NCI-H128 (cell line): Measurements from ENCODE around the gene SNTN.
"Not testable (repeated sequence)": the region's sequence is repeated elsewhere in the genome, so short reads cannot be mapped to it uniquely, and the experiment has no call there.

Source experiments
- DNase-seq: peaks from one replicate; lab custom pipeline; 2025; ENCODE audit not compliant: unreplicated experiment; lab: John Stamatoyannopoulos, UW

The SNTN gene

DNA sequence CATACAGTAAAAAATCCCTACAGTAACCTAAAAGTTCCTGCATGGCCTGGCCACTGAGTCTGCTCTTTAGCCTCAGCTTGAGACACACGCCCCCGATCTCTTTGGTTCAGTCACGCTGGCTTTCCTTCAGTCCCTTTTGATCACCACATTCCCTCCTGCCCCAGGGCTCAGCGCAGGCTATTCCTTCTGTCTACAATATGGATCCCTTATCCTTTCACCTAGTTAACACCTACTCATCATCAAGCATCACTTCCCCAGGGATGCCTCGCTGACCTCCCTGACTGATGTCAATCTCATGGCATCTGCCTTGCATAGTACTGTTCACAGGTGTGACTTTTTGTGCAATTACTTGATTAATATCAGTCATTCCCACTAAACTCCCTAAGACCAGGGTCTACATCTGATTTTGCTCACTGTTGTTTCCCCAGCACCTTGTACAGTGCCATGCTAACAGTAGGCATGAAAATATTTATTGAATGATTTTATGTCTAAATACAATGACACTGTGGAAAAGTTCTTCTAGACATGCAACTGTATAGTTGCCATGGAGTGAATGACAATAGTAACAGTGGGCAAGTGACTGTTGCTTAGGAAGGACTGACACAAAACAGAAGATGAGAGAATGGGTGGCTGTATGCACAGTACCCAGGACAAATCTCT, at the start of gene SNTN:
Gene SNTN, plus strand, starts transcription at position 610 of the 660 bp plus-strand sequence. Its CDS starts 13 bp downstream, at position 623.
- DNase-seq = no peak

DNA sequence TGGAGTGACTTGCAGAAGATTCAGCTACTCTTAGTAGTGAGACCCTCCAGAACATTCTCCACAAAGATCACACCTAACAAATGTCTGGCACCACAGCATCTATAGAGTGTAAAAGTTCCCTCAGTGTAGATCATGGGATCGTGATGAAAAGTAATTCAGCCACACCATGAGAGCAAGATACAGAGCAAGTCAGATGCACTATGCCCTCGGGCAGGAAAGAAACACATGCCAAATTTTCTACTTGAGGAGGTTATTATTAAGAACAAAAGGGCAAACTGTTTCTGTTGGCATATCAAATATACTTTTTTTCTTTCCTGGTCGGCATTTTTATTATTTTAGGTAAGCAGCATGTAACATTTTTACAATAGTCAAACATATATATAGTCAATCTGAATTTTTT, 44.8 kb upstream of the SNTN start:
- no peak for DNase-seq

DNA sequence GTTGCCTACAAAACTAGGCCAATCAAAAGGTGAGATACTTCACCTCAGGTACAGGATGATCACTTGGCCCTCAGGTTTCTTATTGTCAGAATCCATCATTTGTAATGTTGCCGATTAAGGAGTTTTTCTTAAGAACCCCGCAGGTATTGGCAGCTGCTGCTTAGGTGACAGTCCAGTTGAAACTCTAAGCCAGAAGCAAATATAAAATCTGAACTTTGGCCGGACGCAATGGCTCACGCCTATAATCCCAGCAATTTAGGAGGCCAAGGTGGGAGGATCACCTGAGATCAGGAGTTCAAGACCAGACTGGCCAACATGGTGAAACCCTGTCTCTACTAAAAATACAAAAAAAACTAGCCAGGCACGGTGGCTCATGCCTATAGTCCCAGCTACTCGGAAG, 43.1 kb upstream of the SNTN start:
- no peak for DNase-seq

DNA sequence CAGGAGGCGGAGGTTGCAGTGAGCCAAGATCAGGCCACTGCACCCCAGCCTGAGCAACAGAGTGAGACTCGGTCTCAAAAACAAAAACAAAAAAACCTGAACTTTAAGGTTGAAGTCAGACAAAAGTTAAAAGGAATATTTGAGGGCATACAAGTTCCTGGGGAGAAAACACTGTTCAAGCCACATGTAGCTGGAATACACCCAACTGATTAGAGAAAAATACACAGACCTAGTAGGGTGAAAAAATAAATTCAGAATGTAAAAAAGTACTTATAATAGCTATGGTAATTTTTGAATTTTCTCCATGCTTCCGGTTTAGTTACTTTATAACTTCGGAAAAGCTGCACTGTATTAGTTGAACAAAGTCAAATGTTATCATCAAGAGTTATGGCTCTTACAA, 42.6 kb upstream of the SNTN start:
- no peak for DNase-seq

DNA sequence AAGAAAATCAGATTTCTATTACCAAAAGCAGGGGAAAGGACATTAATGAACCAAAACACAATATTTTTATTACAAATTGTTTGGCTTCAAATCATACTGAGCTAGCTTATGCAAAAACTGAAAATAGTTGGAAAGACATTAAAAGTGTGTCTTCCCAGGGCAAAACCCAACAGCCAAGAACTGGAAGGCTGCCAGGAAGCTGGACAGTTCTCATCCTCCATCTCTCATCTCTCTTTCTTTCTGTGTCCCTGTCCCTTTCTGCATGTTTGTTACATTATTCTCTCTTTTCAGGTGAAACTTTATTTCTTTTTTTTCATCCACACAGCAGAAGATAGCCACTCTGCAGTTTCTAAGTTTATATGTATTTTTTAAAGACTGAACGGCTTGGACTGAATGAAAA, 41.1 kb upstream of the SNTN start:
- no peak for DNase-seq

DNA sequence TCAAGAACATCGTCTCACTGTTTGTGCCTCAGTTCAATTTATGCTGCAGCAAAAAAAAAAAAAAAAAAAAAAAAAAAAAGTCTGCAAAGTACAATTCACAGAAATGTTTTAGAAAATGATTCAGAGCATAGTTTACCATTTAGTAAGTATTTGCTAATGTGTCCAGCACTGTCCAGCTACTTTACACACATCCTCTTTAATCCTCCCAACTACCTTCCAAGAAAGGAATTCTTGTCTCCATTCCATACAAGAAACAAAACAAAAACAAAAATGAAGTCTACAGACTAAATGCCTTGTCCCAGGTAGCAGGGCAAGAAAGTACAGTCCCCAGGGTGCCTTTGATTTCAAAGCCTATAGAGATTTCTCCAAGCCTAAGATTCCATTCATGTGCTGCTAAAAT, 38.9 kb upstream of the SNTN start:
- DNase-seq = no peak

DNA sequence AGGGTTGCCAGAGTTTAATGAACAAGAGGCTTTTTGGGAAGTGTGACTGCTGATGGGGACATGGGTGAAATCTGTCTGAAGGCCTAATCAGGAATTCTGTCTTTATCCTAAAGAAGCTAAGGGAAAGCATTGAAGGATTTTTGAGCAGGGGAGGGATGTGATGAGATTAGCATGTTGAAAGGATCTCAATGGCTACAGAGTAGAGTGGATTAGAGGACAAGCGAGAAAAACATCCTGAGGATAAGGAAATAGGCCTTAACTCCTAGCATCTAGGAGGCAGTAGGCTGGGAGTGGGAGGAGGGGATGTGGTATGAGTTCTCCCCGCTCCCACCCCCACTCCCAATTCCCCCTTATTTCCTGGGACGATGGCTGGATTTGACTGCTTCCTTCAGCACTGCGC, 35.1 kb upstream of the SNTN start:
- no peak for DNase-seq

DNA sequence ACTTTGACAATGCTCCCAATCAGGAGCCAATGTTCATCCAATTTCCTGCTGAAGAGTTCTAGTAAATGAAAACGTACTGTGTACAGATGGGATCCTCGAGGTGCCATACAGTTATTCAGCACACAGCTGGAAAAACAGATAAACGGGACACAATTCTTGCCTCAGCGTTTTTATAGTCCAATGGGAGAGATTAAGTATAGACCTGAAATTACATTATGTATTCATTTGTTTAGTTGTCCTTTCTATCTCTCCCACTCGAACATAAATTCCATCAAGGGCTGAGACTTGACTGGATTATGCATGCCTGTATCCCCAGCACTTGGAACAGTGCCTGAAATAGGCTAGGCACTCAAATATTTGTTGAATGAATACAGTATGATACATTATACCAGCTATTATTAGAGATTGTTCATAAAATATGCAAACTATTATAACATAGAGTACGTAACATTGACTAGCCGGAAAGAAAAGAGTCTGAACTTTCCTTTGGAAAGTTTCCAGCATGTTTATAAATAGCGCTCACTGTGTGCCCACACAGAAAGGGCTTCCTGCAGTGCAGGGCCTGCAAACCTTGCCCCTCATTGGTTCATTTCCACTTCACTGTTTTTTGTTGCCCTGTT, 27.4 kb upstream of the SNTN start:
- DNase-seq = peak; percentile 5

DNA sequence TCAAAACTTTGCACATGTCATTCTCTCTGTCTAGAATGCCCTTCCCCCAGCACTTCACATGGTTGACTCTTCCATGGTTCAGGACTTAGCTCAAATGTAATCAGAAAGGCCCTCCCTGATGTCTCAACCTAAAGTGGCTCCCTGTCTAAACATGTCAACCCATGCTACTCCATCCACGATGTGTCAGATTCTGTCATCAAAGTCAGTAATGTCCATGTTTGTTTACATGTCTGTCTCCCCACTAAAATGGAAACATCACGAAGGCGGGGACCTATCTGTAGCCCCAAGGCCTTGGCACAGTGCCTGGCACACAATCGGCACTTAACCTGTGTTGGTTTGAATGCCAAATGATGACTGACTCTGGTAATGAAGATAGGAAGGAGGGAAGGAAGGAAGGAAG, 20.8 kb upstream of the SNTN start:
- no peak for DNase-seq

DNA sequence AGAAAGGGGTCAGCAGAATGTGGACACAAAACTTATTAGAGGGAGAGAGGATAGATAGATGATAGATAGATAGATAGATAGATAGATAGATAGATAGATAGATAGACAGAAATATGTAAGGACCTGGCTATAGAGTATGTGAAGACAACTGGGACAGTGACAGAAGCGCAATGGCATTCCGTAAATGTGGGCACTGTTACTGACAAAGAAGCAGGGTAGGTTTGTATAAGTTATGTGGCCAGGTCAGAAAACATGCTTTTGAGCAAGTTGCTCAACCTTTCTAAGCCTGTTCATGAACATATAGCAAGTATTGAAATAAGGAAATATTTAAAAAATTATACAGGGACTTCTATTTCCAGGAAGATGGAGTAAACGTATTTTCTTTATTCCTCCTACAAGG, 17.3 kb upstream of the SNTN start:
- no peak for DNase-seq

DNA sequence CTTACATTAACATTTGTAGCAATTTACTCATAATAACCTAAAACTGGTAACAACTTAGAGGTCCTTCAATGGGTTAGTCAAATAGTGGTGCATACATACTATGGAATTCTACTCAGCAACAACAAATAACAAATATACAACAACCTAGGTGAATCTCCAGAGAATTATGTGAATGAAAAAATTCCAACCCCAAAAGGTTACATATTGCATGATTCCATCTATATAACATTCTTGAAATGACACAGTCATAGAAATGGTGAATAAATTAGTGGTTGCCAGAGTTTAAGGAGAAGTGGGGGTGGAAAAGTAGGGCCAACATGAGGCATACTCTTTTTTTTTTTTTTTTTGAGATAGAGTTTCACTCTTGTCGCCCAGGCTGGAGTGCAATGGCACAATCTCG, 12.7 kb upstream of the SNTN start:
- no peak for DNase-seq

DNA sequence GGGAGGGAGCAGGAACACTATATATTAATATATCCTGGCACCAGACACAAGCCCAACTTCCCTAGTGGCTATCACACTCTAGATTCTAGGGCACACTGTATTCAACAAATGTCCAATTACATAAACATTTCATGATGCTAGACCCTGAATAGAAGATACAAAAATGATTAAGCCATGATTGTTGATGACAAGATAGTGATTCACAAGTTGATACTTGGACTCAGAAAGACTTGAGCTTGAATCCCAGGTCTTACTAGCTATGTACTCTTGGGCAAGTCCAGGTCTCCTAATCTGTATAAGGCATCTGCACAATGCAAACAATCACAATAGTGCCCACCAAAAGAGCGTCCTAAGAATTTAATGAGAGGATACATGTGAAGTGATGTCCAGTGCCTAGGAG, 10.0 kb upstream of the SNTN start:
- no peak for DNase-seq

DNA sequence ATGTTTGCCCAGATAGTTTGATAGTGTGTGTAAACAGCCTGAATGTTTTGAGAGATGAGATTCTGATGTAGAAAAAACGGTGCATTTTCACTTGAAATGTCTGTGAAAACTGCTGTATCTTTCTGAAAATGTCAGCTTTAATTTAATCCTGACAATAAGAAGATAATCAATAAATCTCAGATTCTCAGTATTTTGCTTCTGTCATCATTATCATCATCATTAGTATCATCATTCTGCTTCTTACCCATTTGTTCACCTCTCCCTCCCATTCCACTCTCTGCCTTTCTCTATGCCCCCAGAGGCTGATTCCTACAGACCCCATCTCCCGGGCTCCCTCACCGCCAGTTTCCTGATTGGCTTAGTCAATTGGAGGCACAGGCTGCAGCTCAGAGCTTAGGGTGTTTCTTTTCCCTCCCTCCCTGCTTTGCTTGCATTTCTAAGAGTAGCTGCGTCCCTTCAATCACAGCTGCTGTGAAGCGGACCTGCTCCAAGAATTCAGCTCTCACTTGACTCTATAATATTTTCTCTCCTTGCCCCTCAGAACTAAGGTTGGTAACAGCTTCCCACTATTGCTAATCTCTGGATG, 8.2 kb upstream of the SNTN start:
- no peak for DNase-seq

DNA sequence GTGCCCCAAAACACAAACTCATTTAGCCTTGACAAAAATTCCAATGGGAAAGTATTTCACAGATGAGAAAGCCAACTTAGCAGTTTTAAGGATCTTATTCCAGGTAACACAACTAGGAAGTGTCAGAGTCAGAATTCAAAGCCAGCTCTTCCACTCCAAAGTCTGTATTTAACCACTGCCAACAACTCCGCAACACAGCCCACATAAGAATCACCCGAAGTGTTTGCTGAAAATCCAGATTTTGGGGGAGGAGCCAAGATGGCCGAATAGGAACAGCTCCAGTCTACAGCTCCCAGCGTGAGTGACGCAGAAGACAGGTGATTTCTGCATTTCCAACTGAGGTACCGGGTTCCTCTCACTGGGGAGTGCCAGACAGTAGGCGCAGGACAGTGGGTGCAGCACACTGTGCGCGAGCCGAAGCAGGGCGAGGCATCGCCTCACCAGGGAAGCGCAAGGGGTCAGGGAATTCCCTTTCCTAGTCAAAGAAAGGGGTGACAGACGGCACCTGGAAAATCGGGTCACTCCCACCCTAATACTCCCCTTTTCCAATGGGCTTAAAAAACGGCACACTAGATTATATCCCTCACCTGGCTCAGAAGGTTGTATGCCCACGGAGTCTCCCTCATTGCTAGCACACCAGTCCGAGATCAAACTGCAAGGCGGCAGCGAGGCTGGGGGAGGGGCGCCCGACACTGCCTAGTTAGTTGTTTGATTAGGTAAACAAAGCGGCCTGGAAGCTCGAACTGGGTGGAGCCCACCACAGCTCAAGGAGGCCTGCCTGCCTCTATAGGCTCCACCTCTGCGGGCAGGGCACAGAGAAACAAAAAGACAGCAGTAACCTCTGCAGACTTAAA, 7.3 kb upstream of the SNTN start:
- DNase-seq = not testable (repeated sequence)

DNA sequence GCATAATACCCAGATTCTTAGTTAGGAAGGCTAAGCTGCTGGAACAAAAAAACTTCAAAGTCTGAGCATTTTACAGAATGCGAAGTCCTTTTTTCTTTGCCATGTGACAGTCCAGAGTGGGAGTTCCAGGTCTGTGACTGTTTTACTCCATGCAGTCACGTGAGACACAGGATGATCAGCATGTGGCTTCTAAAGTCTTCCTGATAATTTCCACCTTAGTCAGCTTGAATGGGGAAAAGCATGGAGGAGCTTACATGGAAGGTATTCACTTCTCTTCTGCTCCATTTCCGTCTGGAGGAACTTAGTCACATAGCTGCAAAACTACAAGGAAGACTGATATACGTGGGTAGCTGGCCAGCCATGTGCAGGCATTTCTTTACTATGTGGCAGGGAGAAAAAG, 1.7 kb downstream of the SNTN start:
- no peak for DNase-seq

DNA sequence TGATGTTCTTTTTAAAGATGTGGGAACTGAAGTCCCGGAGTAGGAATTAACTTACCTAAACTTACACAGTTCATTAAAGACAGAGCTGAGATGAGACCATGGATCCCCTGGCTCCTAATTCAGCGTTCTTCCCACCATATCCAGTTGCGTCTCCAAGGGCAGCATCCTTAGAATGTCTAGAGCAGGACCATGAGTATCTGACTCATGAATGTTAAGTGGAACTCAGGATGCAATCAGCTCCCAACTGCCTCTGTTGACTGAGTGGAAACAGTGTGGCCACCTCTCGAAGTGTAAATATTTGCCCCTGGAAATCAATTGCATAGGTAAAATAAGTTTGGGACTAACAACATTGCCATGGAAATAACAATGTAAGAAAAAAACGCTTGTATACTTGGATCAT, 2.5 kb downstream of the SNTN start:
- DNase-seq = no peak

DNA sequence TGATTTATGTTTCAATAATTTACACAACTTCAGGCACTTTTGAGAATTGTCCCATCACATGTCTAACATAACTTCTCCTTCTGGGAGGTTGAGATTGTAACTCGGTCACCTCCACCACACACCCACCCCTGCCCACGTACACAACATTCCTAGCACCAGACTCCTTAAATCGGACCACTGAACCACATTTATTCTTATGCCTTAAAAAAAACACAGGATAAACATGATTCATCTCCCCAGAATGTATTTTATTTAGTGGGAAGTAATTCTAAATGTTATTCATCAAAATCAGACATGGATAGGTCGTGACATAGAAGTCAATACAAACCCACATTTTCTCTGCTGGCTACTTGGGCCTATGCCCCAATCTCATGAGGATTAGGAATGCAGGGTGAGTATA, 3.0 kb downstream of the SNTN start:
- no peak for DNase-seq

DNA sequence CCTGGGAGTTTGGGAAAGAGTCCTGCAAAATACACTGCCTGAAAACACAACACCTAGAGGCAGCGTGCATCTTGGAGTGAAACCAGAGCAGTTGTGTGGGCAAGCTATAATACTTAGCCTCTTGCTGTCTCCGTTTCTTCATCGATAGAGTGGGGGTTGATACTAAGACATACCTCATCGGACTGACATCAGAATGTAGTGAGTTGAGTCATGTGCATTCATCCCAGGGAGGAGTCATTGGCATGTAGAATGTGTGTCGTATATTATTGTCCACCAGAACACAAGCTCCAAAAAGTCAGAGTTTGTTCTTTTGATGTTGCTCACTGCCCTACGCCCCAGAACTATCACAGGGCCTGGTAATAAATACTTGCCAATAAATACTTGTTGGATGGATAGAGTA, 4.3 kb downstream of the SNTN start:
- no peak for DNase-seq

DNA sequence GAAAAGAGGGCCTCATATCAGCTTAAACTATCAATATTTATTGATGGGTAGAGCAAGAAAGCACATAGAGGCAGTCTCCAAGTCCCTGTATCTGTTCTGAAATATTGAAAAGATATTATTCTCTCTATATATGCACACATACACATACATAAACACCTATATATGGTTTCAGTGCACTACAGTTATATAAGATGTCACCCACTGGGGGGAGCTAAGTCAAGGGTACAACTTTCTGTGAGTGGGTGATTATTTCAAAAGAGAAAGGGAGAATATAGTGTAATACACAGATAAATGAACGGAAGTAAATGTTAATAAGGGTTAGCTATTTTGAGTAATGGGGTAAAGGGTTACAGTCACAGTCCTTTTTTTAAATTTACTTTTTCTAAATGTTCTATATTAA, 8.8 kb downstream of the SNTN start:
- DNase-seq = no peak

DNA sequence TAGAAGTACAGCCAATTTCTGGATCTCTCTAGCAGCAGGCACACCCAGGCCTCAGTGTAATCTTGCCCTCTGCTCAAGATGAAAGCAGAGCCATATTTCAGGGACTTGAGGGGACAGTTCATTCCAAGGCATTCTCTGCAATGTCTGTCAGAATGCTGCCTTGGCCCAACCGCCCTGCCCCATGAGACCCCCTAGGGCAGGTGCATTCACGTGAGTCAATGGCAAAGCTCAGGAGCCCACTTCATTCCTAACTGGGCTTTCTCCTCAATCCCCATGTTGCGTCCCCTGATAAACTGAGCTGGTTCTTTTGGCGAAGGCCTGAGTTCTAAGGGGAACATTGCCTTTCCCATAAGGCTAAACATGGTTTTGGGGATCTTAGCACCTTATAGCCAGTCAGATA, 9.5 kb downstream of the SNTN start:
- DNase-seq = no peak

DNA sequence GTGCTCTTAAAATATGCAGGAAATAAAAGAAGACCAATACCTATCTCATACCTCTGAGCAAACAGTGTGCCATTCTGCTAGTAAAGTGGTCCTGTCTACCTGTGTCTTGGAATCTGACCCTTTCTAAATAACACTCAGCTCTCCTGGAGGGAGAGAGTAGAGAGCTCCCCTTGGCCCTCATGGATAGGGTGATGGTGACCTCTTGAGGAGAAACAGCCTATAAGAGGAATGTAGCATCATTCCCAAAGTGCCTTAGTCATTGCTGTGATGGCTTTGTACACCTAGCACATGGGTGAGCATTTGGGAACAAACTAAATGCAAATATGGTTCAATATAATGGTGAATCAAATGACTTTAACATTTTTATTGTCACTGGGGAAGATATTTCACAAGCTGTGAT, 10.0 kb downstream of the SNTN start:
- no peak for DNase-seq

DNA sequence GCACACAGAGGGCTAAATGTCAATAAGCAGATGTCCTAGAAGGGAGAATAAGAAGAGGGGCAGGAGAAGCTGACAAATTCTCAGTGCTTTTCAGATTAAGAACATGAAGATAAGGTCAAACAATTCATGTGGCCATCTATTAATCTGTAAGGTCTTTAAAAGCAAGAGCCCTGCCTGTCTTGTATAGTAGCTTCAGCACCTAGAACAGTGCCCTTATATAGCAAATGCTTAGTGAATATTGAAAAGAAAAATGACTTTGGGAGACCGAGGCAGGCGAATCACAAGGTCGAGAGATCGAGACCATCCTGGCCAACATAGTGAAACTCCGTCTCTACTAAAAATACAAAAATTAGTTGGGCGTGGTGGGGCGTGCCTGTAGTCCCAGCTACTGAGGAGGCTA, 18.1 kb downstream of the SNTN start:
- no peak for DNase-seq
